K562 (cell line): ENCODE measurements around the gene CD52. TPM values are rescaled to one million over a fixed set of nuclear protein-coding genes. Genes with fewer than 3 reads are reported as not detected.

Source experiments
- CTBP1 ChIP-seq: fragments of 450-650 bp; IDR thresholded peaks from 2 replicates; pipeline ENCODE4 v1.6.1; 2016; ENCODE audit warnings: borderline replicate concordance
- EGR1 ChIP-seq: fragments of 450-650 bp; conservative IDR thresholded peaks from 2 replicates; pipeline ENCODE4 v1.6.1; 2017; ENCODE audit warnings: mild to moderate bottlenecking
- ELK1 ChIP-seq: sonication (generic); formaldehyde crosslinking; IDR thresholded peaks from 2 replicates; pipeline ENCODE4 v1.8.1; 2022; ENCODE audit warnings: missing genetic modification reagents
- KLF6 ChIP-seq: fragments of 250-450 bp; sonication (Bioruptor Pico); IDR thresholded peaks from 2 replicates; pipeline ENCODE4 v1.4.0; 2020; ENCODE audit warnings: mild to moderate bottlenecking, moderate library complexity, borderline replicate concordance
- MED1 ChIP-seq: sonication (generic); formaldehyde crosslinking; IDR thresholded peaks from 2 replicates; pipeline ENCODE4 v1.8.1; 2023; ENCODE audit warnings: missing genetic modification reagents, borderline replicate concordance
- NFE2 ChIP-seq: IDR thresholded peaks from 2 replicates; pipeline ENCODE4 v1.6.1; 2014; ENCODE audit warnings: antibody characterized with exemption, low read depth
- RBM15 ChIP-seq: fragments of 200-400 bp; formaldehyde crosslinking; IDR thresholded peaks from 2 replicates; pipeline ENCODE4 v1.6.1; 2018; ENCODE audit warnings: mild to moderate bottlenecking, low read length, moderate library complexity; ENCODE audit not compliant: insufficient read depth
- SMAD4 ChIP-seq: fragments of 250-450 bp; sonication (Bioruptor Pico); conservative IDR thresholded peaks from 2 replicates; pipeline ENCODE4 v1.8.0; 2021; ENCODE audit warnings: inconsistent platforms, mild to moderate bottlenecking, moderate library complexity
- SMARCC2 ChIP-seq: fragments of 450-650 bp; IDR thresholded peaks from 2 replicates; pipeline ENCODE4 v1.6.1; 2017; ENCODE audit warnings: antibody characterized with exemption, moderate library complexity, mild to moderate bottlenecking, low read depth
- THRB ChIP-seq: fragments of 450-650 bp; formaldehyde crosslinking; conservative IDR thresholded peaks from 2 replicates; pipeline ENCODE4 v1.4.0; 2022; ENCODE audit warnings: mild to moderate bottlenecking, missing genetic modification characterization
- ZBED1 ChIP-seq: IDR thresholded peaks from 2 replicates; pipeline ENCODE4 v1.6.1; 2014
- ZNF121 ChIP-seq: sonication (generic); formaldehyde crosslinking; conservative IDR thresholded peaks from 2 replicates; pipeline ENCODE4 v1.8.0; 2022; ENCODE audit warnings: missing genetic modification reagents
- ZNF431 ChIP-seq: sonication (generic); formaldehyde crosslinking; IDR thresholded peaks from 2 replicates; pipeline ENCODE4 v1.8.0; 2022; ENCODE audit warnings: mild to moderate bottlenecking, missing genetic modification reagents
- ZNF586 ChIP-seq: fragments of 450-650 bp; formaldehyde crosslinking; conservative IDR thresholded peaks from 2 replicates; pipeline ENCODE4 v1.4.0; 2020; ENCODE audit warnings: mild to moderate bottlenecking, moderate library complexity
- ZNF76 ChIP-seq: fragments of 250-450 bp; sonication (Bioruptor Pico); IDR thresholded peaks from 2 replicates; pipeline ENCODE4 v1.4.0; 2020; ENCODE audit warnings: mild to moderate bottlenecking, moderate library complexity, borderline replicate concordance
- polyA plus RNA-seq, 8 experiments: library from polyadenylated mRNA; depleted of rRNA in 4 of 8; stranded (reverse) in 5 of 8; unstranded in 3 of 8; fragments of >200 nt; fragmentation: Nextera tagmentation in 2 of 8; fragmentation: Illumina TruSeq in 1 of 8; extraction: Ambion mirVana in 2 of 8; extraction: Trizol in 1 of 8; gene quantifications; 2 replicates each; pipeline versions ENCODE4 v1.2.1 to v1.2.3, GENCODE V29; 2011 to 2014; ENCODE audit warnings: inconsistent platforms in 1 of 8, missing spikeins in 1 of 8
- total RNA-seq, 7 experiments: library from RNA; depleted of rRNA in 6 of 7; stranded (reverse); fragments of >200 nt in 6 of 7; fragmentation: Illumina TruSeq in 2 of 7; extraction: Trizol in 2 of 7; gene quantifications; 2 replicates each; pipeline versions ENCODE4 v1.2.1 to v1.2.3, GENCODE V29; 2011 to 2021; ENCODE audit warnings: low replicate concordance in 1 of 7
- TF ChIP-seq, protein P1 (sequence below): sonication (generic); formaldehyde crosslinking; IDR thresholded peaks from 2 replicates; pipeline ENCODE4 v1.8.1; 2023; ENCODE audit warnings: mild to moderate bottlenecking, missing genetic modification reagents
- TF ChIP-seq, protein P2 (sequence below): fragments of 200-800 bp; sonication (Bioruptor generic); IDR thresholded peaks from 2 replicates; pipeline ENCODE4 v1.6.1; 2017; ENCODE audit warnings: missing genetic modification characterization, missing compliant biosample characterization
- TF ChIP-seq, protein P3 (sequence below): fragments of 450-650 bp; IDR thresholded peaks from 2 replicates; pipeline ENCODE4 v1.6.1; 2016; ENCODE audit warnings: borderline replicate concordance
- TF ChIP-seq, protein P4 (sequence below): fragments of 450-650 bp; IDR thresholded peaks from 2 replicates; pipeline ENCODE4 v1.6.1; 2016; ENCODE audit warnings: missing biosample characterization, missing genetic modification characterization

Gene CD52
- total and polyA plus RNA-seq, 9 of the 15 experiments (the other 6 are each of a cell fraction or from before 2014, with no cell fraction given) = 34.9 to 488 (median 173) TPM

DNA sequence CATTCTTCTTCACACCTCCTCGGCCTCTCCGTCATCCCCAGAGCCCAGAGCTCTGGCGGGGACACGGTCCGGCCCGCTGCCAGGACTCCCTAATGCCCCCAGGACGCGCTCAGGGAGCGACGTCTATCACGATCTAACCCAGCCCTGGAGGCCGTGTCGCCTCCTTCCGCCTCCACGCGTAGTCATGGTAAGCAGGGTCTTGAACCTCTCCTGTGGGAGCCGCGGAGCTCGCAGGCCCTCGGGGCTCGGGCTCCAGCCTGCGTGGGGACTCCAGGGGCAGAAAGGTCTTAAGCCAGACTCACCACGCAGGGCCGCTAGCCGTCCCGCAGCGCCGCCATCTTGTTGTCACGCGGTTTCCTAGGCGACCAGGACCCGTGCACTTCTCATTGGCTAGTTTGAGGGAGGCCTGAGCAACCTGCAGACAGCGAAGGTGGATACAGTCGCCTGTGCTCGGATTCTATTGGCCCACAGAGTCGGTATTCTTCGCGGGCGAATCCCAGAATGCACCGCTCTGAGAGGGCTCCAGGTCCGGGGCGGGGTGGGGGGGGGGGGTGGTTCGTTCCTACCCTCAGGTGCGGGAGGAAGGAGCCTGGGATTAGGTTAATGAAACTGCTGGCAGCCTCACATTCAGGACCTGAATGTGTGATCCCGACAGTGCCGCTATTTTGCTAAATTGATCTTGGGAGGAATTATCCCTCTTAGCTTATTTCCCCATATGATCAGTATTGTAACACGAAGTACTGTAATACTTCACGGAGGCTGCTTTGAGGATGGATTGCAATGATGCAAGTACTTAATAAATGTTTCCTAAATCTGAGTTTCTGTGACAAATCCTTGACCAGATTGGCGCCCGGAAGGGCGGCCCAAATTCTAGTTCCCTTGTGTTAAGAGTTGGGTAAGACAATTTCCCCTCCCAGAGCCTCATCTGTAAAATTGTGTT lies 11.2 kb upstream of the CD52 start, which contains the start of gene UBXN11 (continued):
- TF ChIP-seq KLF6 (CRISPR knock-in tag) (no peak), ZNF586 (CRISPR knock-in tag) (no peak), SMAD4 (CRISPR knock-in tag) (no peak), SMARCC2 (no peak), ZNF431 (CRISPR knock-in tag) (no peak), RBM15 (no peak), THRB (CRISPR knock-in tag) (no peak), ZNF121 (CRISPR knock-in tag) (no peak), CTBP1 (peak; percentile 76; the same call in 1 of the 2 replicates), ZNF76 (no peak), NFE2 (no peak), ZBED1 (no peak; the same call in 1 of the 2 replicates), ELK1 (no peak), EGR1 (no peak), MED1 (no peak)
- TF ChIP-seq, protein P1, sequence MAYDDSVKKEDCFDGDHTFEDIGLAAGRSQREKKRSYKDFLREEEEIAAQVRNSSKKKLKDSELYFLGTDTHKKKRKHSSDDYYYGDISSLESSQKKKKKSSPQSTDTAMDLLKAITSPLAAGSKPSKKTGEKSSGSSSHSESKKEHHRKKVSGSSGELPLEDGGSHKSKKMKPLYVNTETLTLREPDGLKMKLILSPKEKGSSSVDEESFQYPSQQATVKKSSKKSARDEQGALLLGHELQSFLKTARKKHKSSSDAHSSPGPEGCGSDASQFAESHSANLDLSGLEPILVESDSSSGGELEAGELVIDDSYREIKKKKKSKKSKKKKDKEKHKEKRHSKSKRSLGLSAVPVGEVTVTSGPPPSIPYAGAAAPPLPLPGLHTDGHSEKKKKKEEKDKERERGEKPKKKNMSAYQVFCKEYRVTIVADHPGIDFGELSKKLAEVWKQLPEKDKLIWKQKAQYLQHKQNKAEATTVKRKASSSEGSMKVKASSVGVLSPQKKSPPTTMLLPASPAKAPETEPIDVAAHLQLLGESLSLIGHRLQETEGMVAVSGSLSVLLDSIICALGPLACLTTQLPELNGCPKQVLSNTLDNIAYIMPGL = no peak
- TF ChIP-seq, protein P2, sequence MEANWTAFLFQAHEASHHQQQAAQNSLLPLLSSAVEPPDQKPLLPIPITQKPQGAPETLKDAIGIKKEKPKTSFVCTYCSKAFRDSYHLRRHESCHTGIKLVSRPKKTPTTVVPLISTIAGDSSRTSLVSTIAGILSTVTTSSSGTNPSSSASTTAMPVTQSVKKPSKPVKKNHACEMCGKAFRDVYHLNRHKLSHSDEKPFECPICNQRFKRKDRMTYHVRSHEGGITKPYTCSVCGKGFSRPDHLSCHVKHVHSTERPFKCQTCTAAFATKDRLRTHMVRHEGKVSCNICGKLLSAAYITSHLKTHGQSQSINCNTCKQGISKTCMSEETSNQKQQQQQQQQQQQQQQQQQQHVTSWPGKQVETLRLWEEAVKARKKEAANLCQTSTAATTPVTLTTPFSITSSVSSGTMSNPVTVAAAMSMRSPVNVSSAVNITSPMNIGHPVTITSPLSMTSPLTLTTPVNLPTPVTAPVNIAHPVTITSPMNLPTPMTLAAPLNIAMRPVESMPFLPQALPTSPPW (CRISPR knock-in tag) = peak; percentile 98
- TF ChIP-seq, protein P3, sequence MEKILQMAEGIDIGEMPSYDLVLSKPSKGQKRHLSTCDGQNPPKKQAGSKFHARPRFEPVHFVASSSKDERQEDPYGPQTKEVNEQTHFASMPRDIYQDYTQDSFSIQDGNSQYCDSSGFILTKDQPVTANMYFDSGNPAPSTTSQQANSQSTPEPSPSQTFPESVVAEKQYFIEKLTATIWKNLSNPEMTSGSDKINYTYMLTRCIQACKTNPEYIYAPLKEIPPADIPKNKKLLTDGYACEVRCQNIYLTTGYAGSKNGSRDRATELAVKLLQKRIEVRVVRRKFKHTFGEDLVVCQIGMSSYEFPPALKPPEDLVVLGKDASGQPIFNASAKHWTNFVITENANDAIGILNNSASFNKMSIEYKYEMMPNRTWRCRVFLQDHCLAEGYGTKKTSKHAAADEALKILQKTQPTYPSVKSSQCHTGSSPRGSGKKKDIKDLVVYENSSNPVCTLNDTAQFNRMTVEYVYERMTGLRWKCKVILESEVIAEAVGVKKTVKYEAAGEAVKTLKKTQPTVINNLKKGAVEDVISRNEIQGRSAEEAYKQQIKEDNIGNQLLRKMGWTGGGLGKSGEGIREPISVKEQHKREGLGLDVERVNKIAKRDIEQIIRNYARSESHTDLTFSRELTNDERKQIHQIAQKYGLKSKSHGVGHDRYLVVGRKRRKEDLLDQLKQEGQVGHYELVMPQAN = peak; percentile 100
- TF ChIP-seq, protein P4, sequence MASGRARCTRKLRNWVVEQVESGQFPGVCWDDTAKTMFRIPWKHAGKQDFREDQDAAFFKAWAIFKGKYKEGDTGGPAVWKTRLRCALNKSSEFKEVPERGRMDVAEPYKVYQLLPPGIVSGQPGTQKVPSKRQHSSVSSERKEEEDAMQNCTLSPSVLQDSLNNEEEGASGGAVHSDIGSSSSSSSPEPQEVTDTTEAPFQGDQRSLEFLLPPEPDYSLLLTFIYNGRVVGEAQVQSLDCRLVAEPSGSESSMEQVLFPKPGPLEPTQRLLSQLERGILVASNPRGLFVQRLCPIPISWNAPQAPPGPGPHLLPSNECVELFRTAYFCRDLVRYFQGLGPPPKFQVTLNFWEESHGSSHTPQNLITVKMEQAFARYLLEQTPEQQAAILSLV (tag) = no peak
